HG03469 (cell line): Measurements from ENCODE around the gene AKR7A2.
"Not testable (repeated sequence)": the region's sequence is repeated elsewhere in the genome, so short reads cannot be mapped to it uniquely, and the experiment has no call there.

Experiments
- ATAC-seq: cut with Tn5 transposase; IDR thresholded peaks from one replicate; pipeline ENCODE4 v1.9.1; 2021; ENCODE audit warnings: mild to moderate bottlenecking, moderate library complexity, moderate number of reproducible peaks; ENCODE audit not compliant: unreplicated experiment

Gene AKR7A2

GRCh38 chr1:19308509-19308907, 3.4 kb downstream of the AKR7A2 start:
- ATAC-seq: no peak

GRCh38 chr1:19307794-19308508, 4.0 kb downstream of the AKR7A2 start:
- no peak for ATAC-seq

- ATAC-seq: no peak
Observed at GRCh38 chr1:19306941-19307340, 5.0 kb downstream of the AKR7A2 start.

- no peak for ATAC-seq
Observed at GRCh38 chr1:19305880-19306279, 6.1 kb downstream of the AKR7A2 start.

GRCh38 chr1:19304081-19304480, 7.9 kb downstream of the AKR7A2 start:
- not testable (repeated sequence) for ATAC-seq

- ATAC-seq: no peak
Observed at GRCh38 chr1:19300211-19300610, 11.7 kb downstream of the AKR7A2 start.

GRCh38 chr1:19294638-19295037, 17.3 kb downstream of the AKR7A2 start:
- no peak for ATAC-seq

GRCh38 chr1:19289244-19289643, 22.7 kb downstream of the AKR7A2 start:
- no peak for ATAC-seq

GRCh38 chr1:19288324-19289241, 23.4 kb downstream of the AKR7A2 start, which contains the start of gene AKR7A3:
Gene AKR7A3 (minus strand): TSS chr1:19288770. CDS start chr1:19288709, 61 bp downstream.
- ATAC-seq: not testable (repeated sequence)

- no peak for ATAC-seq
Observed at GRCh38 chr1:19287436-19288185, 24.3 kb downstream of the AKR7A2 start.

- not testable (repeated sequence) for ATAC-seq
Observed at GRCh38 chr1:19285807-19286206, 26.1 kb downstream of the AKR7A2 start.

- not testable (repeated sequence) for ATAC-seq
Observed at GRCh38 chr1:19285366-19285765, 26.6 kb downstream of the AKR7A2 start.

- ATAC-seq: no peak
Observed at GRCh38 chr1:19284881-19285280, 27.1 kb downstream of the AKR7A2 start.

- ATAC-seq: no peak
Observed at GRCh38 chr1:19283891-19284290, 28.1 kb downstream of the AKR7A2 start.

GRCh38 chr1:19274636-19275035, 37.3 kb downstream of the AKR7A2 start:
- no peak for ATAC-seq

- not testable (repeated sequence) for ATAC-seq
Observed at GRCh38 chr1:19273844-19274531, 38.0 kb downstream of the AKR7A2 start.

GRCh38 chr1:19273106-19273843, 38.7 kb downstream of the AKR7A2 start:
- ATAC-seq: no peak

- no peak for ATAC-seq
Observed at GRCh38 chr1:19272064-19272463, 39.9 kb downstream of the AKR7A2 start.

- not testable (repeated sequence) for ATAC-seq
Observed at GRCh38 chr1:19270343-19270730, 41.6 kb downstream of the AKR7A2 start.
